ENCODE measurements around the gene TCEAL9. TPM values are rescaled to one million over a fixed set of nuclear protein-coding genes. Genes with fewer than 3 reads are reported as not detected.

TCEAL9 gene, protein sequence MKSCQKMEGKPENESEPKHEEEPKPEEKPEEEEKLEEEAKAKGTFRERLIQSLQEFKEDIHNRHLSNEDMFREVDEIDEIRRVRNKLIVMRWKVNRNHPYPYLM
- 100 to 1,000 TPM in 2 of 8 experiments, 10 to 100 TPM in 6; 50.0 to 157 (median 69.9) TPM for total RNA-seq

GRCh38 chrX:103356130-103356798 lies at the start of gene TCEAL9:
Gene TCEAL9, plus strand, starts transcription at chrX:103356506. Its CDS starts 1,179 bp downstream, at chrX:103357685.
- in situ Hi-C loops (cut with MboI; ENCODE audit: low pct_unique_long_range_greater_than_20kb in 2 of 9, low sequenced_read_pairs in 9 of 9, unreplicated experiment in 9 of 9): no loop called here
- H3K4me3 ChIP-seq: peak within 1 kb of the TSS; percentile 50 to 95 (median 71)
- peak within 1 kb of the TSS; percentile 73 to 91 for H3K27ac ChIP-seq
- 0 to 26% (median 14%) methylated on average over 1 to 8 of the region's 18 CpGs; no CpG with 5 or more reads in 5 of the 10 experiments for WGBS, 10 experiments
- H3K4me1 ChIP-seq (replicated peaks in 1 of 2): peaks cover 0 to 6% of the 10 kb centered on the region in 2 donors
- ATAC-seq (replicated peaks in 6 of 8): peak; percentile 89 to 97 (median 94)

DNA sequence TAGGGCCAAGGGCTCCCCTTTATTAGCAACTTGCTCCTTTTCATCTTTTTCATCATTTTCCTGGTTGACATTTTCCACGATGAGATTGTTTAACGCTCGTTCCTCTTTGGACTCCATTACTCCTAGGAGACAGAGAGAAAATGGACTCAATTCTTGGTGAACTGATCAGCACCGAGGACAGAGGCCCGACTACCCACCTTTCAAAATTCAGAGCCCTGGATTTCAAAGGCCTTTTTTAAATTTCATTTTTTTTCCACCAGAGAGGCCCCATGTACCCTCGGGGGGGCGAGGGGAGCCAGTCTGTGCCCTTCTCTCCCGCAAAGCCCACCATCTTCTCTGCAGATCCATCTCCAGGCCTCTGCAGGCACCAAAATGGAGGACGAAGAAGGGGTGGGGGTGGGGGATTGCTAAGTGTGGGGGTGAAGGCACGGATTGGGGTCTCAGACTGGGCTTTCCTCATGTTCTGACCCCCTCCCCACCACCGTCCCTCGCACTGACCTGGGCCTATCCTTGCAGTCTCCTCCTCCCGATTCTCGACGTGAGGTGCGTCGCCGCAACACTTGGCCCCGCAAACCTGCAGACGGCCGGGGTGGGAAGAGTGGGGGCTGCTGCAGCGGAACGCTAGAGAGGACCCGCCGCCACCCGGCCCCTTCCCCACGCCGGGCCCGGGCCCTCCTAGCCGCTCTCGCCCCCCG lies 46.3 kb upstream of the TCEAL9 start:
- WGBS, 10 experiments: 40 to 95% (median 76%) methylated on average over 1 to 5 of the region's 32 CpGs; no CpG with 5 or more reads in 5 of the 10 experiments
- H3K4me1 ChIP-seq (replicated peaks in 1 of 2): peaks cover 5% of the 10 kb centered on the region in 2 donors
- peak overlapping the region; percentile 68 to 98 (median 91) for H3K4me3 ChIP-seq
- H3K27ac ChIP-seq: peak overlapping the region; percentile 87 to 95
- peak in 2 of 8 experiments; percentile 3 to 20 for ATAC-seq (replicated peaks in 6 of 8)
- in situ Hi-C loops (cut with MboI; ENCODE audit: low pct_unique_long_range_greater_than_20kb in 2 of 9, low sequenced_read_pairs in 9 of 9, unreplicated experiment in 9 of 9): no loop called here

DNA sequence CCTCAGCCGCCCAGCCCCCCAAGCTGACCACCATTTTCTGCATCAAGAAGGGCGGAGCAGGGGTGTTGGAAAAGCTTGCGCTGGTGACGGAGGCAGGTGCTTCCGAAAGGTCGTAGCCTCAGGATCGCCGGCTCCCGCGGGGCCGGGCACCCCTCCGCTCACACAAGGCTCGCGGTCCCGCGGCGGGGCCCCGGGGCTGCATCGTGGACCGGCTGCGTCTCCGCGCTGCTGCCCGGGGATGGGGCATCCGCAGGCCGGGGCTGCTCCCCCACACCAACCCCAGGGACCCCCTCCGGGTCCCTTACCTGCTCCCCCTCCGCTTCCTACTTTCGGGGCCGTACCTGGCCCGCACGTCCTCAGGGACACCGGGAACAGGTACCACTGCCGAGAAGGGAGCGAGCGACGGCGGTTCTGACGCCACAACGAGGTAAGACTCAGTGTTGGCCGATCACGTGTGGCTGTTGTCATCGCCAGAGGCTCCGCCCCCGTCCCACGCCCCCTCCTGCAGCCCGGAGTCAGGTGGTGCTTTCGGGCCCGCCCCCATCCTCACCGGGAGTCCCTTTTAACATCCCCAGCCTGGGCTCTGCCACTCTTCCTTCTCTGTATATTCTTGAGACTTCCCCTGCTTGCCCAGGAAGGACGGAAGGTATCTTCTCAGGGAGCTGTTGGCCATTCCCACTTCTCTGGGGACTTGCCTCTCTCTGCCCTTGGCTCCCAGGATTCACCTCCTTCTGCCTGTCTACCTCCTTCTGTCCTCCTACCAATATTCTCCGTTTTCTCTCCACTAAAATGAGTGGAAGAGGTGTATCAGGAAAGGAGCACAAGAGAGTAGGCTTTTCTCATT lies 45.5 kb upstream of the TCEAL9 start, which contains the start of gene BEX2:
TSS of gene BEX2 (minus strand) at position 436 of the 844 bp plus-strand sequence. CDS start 1,014 bp downstream, outside the sequence.
- 29 to 31% methylated on average over 1 to 2 of the region's 52 CpGs; no CpG with 5 or more reads in 8 of the 10 experiments for WGBS, 10 experiments
- in situ Hi-C loops (cut with MboI; ENCODE audit: low pct_unique_long_range_greater_than_20kb in 2 of 9, low sequenced_read_pairs in 9 of 9, unreplicated experiment in 9 of 9): no loop called here
- H3K4me1 ChIP-seq (replicated peaks in 1 of 2): peaks cover 5% of the 10 kb centered on the region in 2 donors
- peak; percentile 48 to 100 (median 98) for ATAC-seq (replicated peaks in 6 of 8)
- H3K27ac ChIP-seq: peak within 1 kb of the TSS; percentile 87 to 95
- H3K4me3 ChIP-seq: peak within 1 kb of the TSS; percentile 68 to 98 (median 91)

- peak overlapping the region in 3 of 5 donors; percentile 68 to 98 (median 91) for H3K4me3 ChIP-seq
- no peak for ATAC-seq (replicated peaks in 6 of 8)
- in situ Hi-C loops (cut with MboI; ENCODE audit: low pct_unique_long_range_greater_than_20kb in 2 of 9, low sequenced_read_pairs in 9 of 9, unreplicated experiment in 9 of 9): no loop called here
- peaks cover 5% of the 10 kb centered on the region in 2 donors for H3K4me1 ChIP-seq (replicated peaks in 1 of 2)
- 54 to 100% (median 80%) methylated on average over 1 to 3 of the region's 3 CpGs; no CpG with 5 or more reads in 1 of the 10 experiments for WGBS, 10 experiments
- H3K27ac ChIP-seq: no peak overlapping the region
Observed at GRCh38 chrX:103311399-103311780, 44.9 kb upstream of the TCEAL9 start.

DNA sequence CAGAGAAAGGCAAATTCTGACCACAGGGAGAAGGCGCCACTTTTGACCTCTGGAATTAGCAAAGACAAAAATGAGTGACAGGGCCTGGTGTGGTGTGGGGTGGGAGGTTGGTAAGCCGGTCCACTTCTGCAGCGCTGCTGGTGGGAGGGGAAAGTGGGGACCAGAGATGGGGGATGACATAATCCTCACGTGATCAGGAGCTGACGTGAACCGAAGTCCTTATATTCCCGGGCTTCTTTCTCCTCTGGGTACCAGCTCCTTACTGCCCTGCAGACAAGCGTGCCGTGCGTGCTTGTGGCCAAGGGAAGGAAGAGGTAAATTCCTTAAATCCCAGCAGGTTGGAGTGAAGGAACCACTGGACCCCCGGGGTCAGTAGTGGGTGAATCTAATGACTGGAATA lies 26.3 kb upstream of the TCEAL9 start, which contains the start of gene TCEAL7:
TSS of gene TCEAL7 (plus strand) at position 249 of the 400 bp plus-strand sequence. CDS start 1,165 bp downstream, outside the sequence.
- in situ Hi-C loops (cut with MboI; ENCODE audit: low pct_unique_long_range_greater_than_20kb in 2 of 9, low sequenced_read_pairs in 9 of 9, unreplicated experiment in 9 of 9): no loop called here
- Histone ChIP-seq H3K4me1 (replicated peaks in 1 of 2) (peaks cover 0 to 3% of the 10 kb centered on the region in 2 donors), H3K27ac (peak within 1 kb of the TSS; percentile 61 to 85), H3K4me3 (peak within 1 kb of the TSS; percentile 13 to 58 (median 37))
- ATAC-seq (replicated peaks in 6 of 8): peak in 6 of 8 experiments; percentile 33 to 90 (median 88)
- WGBS, 10 experiments: 20% methylated on average over 1 of the region's 11 CpGs; no CpG with 5 or more reads in 9 of the 10 experiments

DNA sequence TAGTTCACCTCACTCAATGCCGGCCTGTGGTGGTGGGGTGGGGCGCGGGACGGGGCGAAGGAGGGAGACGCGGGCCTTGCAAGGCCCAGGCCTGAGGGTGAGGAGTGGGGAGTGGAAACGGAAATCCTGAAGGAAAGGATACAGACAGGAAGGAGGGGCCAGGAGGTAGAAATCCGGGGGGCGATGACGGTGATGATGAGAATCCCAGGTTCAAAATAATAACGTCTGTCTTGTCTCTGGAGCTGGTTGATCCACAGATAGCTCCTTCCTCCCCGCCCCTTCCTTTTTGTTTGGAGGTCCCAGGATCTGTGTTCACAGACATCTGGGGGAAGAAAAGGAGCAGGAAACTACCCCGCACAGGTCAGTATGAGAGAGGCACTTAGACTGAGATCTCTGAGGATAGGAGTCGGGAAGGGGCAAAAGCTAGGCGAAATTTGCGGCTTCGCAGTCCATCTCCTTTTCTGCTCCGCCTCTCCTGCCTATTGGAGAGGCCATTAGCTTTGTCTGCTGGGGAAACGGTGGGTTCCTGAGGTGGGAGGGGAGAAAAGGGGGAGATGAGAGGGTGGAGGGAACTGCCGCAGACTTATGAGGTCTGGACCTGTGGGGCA lies 25.5 kb upstream of the TCEAL9 start:
- Histone ChIP-seq H3K27ac (peak overlapping the region; percentile 61 to 85), H3K4me1 (replicated peaks in 1 of 2) (peaks cover 0 to 3% of the 10 kb centered on the region in 2 donors), H3K4me3 (peak overlapping the region; percentile 13 to 58 (median 37))
- in situ Hi-C loops (cut with MboI; ENCODE audit: low pct_unique_long_range_greater_than_20kb in 2 of 9, low sequenced_read_pairs in 9 of 9, unreplicated experiment in 9 of 9): no loop called here
- ATAC-seq (replicated peaks in 6 of 8): peak in 6 of 8 experiments; percentile 47 to 67 (median 60)
- 0 to 40% (median 14%) methylated on average over 1 to 7 of the region's 21 CpGs; no CpG with 5 or more reads in 4 of the 10 experiments for WGBS, 10 experiments

GRCh38 chrX:103338663-103339062 lies 17.6 kb upstream of the TCEAL9 start:
- Histone ChIP-seq H3K4me1 (replicated peaks in 1 of 2) (no peaks in the 10 kb centered on the region), H3K4me3 (no peak overlapping the region), H3K27ac (no peak overlapping the region)
- WGBS, 10 experiments: 40 to 80% methylated on average over 2 to 3 of the region's 3 CpGs; no CpG with 5 or more reads in 8 of the 10 experiments
- ATAC-seq (replicated peaks in 6 of 8): no peak
- in situ Hi-C loops (cut with MboI; ENCODE audit: low pct_unique_long_range_greater_than_20kb in 2 of 9, low sequenced_read_pairs in 9 of 9, unreplicated experiment in 9 of 9): no loop called here

- Histone ChIP-seq H3K4me3 (no peak overlapping the region), H3K4me1 (replicated peaks in 1 of 2) (no peaks in the 10 kb centered on the region), H3K27ac (no peak overlapping the region)
- WGBS, 10 experiments: 0 to 35% (median 8%) methylated on average over 1 to 2 of the region's 2 CpGs; no CpG with 5 or more reads in 5 of the 10 experiments
- in situ Hi-C loops (cut with MboI; ENCODE audit: low pct_unique_long_range_greater_than_20kb in 2 of 9, low sequenced_read_pairs in 9 of 9, unreplicated experiment in 9 of 9): no loop called here
- ATAC-seq (replicated peaks in 6 of 8): peak in 4 of 8 experiments; percentile 28 to 47 (median 43)
Observed at GRCh38 chrX:103343105-103343504, 13.2 kb upstream of the TCEAL9 start.

DNA sequence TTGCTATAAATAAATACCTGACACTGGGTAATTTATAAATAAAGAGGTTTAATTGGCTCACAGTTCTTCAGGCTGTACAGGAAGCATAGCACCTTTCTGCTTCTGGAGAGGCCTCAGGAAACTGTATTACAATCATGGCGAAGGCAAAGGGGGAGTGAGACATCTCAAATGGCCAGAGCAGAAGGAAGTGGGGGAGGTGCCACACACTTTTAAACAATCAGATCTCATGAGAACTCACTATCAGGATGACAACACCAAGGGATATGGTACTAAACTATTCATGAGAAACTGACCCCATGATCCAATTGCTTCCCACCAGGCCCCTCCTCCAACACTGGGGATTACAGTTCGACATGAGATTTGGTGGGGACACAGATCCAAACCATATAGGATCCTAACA lies 11.7 kb upstream of the TCEAL9 start:
- Histone ChIP-seq H3K4me1 (replicated peaks in 1 of 2) (no peaks in the 10 kb centered on the region), H3K4me3 (no peak overlapping the region), H3K27ac (no peak overlapping the region)
- ATAC-seq (replicated peaks in 6 of 8): no peak
- in situ Hi-C loops (cut with MboI; ENCODE audit: low pct_unique_long_range_greater_than_20kb in 2 of 9, low sequenced_read_pairs in 9 of 9, unreplicated experiment in 9 of 9): no loop called here
- 58 to 100% methylated on average over 1 to 2 of the region's 2 CpGs; no CpG with 5 or more reads in 8 of the 10 experiments for WGBS, 10 experiments

DNA sequence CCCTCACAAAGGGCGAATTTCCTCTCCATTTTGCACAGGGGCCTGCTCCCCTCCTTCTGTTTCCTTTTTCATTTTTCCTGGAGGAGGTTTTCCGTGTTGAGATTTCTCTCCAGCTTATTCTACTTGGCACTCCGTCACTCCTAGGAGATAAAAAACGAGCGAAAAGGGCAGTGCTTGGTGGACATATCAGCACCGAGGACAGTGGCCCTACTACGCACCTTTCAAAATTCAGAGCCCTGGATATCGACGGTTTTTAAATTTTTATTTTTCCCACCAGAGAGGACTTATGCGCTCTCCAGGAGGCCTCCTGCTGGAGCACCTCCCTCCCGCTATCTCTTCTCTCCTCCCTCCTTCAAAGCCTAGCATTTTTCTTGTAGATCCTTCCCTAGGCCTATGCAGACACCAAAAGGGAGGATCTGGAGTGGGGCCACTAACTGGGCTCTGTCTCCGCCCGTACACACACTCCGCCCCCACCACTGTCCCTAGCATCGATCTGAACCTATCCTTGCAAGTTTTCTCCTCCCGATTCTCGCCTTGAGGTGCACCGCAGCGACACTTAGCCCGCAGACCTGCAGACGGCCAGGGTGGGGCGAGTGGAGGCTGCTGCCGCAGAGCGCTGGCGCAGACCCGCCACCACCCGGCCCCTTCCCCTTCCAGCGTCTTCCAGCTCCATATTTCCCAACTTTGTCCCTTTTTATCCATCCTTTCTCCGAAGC lies 8.5 kb upstream of the TCEAL9 start:
- H3K27ac ChIP-seq: no peak overlapping the region
- ATAC-seq (replicated peaks in 6 of 8): no peak
- H3K4me3 ChIP-seq: no peak overlapping the region
- H3K4me1 ChIP-seq (replicated peaks in 1 of 2): no peaks in the 10 kb centered on the region
- WGBS, 10 experiments: 17 to 90% (median 62%) methylated on average over 1 to 16 of the region's 29 CpGs; no CpG with 5 or more reads in 3 of the 10 experiments
- in situ Hi-C loops (cut with MboI; ENCODE audit: low pct_unique_long_range_greater_than_20kb in 2 of 9, low sequenced_read_pairs in 9 of 9, unreplicated experiment in 9 of 9): no loop called here

DNA sequence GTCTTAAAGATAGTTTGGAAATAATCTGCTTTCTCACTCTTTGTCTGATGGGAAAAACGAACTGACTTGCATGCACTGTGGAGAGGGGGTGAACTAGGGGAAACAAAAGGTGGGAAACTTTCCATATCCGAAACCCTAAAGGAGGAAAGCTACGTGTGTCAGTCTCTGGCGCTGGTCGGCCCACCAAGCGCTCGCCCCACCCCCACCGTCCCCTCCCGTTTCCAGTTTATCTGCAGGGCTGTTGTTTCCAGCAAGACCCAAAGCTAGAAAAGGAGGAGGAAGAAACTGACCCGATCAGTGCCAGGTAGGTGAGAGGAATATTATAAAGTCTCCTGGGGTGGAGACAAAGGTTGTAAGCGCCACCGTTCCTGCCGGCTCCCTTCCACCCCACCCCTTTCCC lies 552 bp downstream of the TCEAL9 start:
- peak overlapping the region; percentile 73 to 91 for H3K27ac ChIP-seq
- peaks cover 0 to 6% of the 10 kb centered on the region in 2 donors for H3K4me1 ChIP-seq (replicated peaks in 1 of 2)
- ATAC-seq (replicated peaks in 6 of 8): peak; percentile 30 to 52 (median 44)
- peak overlapping the region; percentile 50 to 95 (median 71) for H3K4me3 ChIP-seq
- 0% methylated on average over 2 of the region's 13 CpGs; no CpG with 5 or more reads in 9 of the 10 experiments for WGBS, 10 experiments
- in situ Hi-C loops (cut with MboI; ENCODE audit: low pct_unique_long_range_greater_than_20kb in 2 of 9, low sequenced_read_pairs in 9 of 9, unreplicated experiment in 9 of 9): no loop called here
